ENCODE measurements around the gene NTN4. TPM values are rescaled to one million over a fixed set of nuclear protein-coding genes. Genes with fewer than 3 reads are reported as not detected.

Gene NTN4
- total RNA-seq, 6 experiments from 2014 or later: 51.3 to 117 (median 101) TPM

GRCh38 chr12:95651681-95652080, 138.9 kb downstream of the NTN4 start:
- Mint-ChIP-seq H3K4me3 (no peak overlapping the region), H3K4me1 (ENCODE audit: low read depth) (peaks cover 60% of the 10 kb centered on the region), H3K27me3 (ENCODE audit: insufficient read depth) (peaks cover 3% of the 10 kb centered on the region), H3K36me3 (ENCODE audit: low read depth) (peaks cover 5% of the 10 kb centered on the region), H3K9me3 (peaks cover 5% of the 10 kb centered on the region), H3K27ac (no peak overlapping the region)
- TF ChIP-seq, protein P1, sequence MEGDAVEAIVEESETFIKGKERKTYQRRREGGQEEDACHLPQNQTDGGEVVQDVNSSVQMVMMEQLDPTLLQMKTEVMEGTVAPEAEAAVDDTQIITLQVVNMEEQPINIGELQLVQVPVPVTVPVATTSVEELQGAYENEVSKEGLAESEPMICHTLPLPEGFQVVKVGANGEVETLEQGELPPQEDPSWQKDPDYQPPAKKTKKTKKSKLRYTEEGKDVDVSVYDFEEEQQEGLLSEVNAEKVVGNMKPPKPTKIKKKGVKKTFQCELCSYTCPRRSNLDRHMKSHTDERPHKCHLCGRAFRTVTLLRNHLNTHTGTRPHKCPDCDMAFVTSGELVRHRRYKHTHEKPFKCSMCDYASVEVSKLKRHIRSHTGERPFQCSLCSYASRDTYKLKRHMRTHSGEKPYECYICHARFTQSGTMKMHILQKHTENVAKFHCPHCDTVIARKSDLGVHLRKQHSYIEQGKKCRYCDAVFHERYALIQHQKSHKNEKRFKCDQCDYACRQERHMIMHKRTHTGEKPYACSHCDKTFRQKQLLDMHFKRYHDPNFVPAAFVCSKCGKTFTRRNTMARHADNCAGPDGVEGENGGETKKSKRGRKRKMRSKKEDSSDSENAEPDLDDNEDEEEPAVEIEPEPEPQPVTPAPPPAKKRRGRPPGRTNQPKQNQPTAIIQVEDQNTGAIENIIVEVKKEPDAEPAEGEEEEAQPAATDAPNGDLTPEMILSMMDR (IDR thresholded peaks at IDR 0.05): no peak
- no peak for DNase-seq

DNA sequence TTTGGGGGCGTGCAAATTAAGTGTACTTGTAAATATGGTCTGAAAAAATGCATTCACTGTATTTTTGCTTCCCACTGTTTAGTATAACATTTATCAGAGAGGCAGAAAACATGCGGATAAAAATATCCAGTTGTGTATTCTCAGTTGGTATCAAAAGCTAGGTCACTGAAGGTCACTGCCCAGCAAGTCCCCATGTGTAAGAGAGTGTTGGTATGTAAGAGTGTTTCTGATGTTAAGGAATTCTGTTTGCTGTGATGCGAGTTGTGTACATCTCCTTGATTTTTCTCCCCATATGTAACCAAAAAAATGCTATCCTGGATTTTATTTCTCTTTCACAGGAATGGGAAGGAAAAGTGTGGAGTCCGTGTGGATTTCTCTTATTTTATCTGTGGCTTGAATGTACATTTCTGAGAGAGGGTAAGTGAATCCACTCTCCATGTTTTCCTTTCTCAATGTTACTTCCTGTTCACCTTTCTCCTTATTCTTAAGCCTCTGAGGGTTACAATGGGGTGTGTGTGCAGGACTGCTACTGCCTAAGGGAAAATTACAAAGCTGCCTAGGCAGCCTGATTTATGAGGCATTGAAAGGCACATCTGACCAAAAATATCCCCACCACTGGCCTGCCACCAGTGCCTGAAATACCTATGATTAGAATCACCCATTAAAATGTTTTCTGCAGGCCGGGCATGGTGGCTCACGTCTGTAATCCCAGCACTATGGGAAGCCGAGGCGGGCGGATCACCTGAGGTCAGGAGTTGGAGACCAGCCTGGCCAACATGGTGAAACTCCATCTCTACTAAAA, 141.4 kb downstream of the NTN4 start:
- peak overlapping the region; percentile 91 for H3K27ac Mint-ChIP-seq
- DNase-seq: peak; percentile 93
- H3K4me3 Mint-ChIP-seq: peak overlapping the region; percentile 55
- TF ChIP-seq, protein P1 (IDR thresholded peaks at IDR 0.05): no peak
- peaks cover 5% of the 10 kb centered on the region for H3K27me3 Mint-ChIP-seq (ENCODE audit: insufficient read depth)
- peaks cover 62% of the 10 kb centered on the region for H3K4me1 Mint-ChIP-seq (ENCODE audit: low read depth)
- peaks cover under 1% of the 10 kb centered on the region for H3K9me3 Mint-ChIP-seq
- peaks cover 1% of the 10 kb centered on the region for H3K36me3 Mint-ChIP-seq (ENCODE audit: low read depth)

DNA sequence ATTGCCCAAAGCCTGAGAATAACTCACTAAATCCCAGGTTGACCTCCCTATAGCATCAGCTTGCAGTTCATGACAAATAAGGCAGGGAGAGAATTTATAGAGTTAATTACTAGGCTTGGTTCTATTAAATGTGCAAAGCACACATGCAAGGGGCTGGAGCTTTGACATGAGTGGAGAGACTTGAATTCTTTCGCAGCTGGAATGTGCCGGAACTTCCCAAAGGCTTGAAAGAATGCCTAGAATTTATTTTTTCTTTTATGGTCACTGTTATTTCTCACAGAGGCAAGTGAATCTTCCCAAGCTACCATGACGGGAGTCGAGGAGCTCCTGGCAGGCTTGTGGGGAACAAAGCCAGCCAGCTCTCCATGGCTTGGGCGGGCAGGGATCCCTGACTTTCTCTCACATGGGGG, 143.8 kb downstream of the NTN4 start:
- Mint-ChIP-seq H3K36me3 (ENCODE audit: low read depth) (no peaks in the 10 kb centered on the region), H3K27ac (peak overlapping the region; percentile 94), H3K9me3 (no peaks in the 10 kb centered on the region), H3K27me3 (ENCODE audit: insufficient read depth) (peaks cover 5% of the 10 kb centered on the region), H3K4me1 (ENCODE audit: low read depth) (peaks cover 56% of the 10 kb centered on the region), H3K4me3 (peak overlapping the region; percentile 18; the same call in 1 of the 2 replicates)
- DNase-seq: peak; percentile 87
- TF ChIP-seq, protein P1 (IDR thresholded peaks at IDR 0.05): no peak

DNA sequence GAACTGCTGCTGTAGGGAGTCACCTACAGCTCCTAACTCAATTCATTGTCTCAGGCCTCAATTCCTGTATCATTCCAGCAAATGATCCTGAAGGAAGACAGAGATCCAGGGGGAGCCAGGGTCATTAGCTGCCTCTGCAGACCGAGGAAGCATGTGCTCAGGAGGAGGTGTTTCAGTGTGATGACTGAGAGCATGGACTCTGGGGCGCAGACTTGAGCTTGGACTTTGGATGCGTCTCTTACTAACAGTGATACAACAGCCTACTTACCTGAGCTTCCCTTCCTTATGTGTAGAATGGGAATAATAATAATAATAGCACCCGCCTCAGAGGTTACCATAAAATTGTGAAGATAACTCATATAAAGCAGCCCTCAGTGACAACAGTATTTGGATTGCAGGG, 147.3 kb downstream of the NTN4 start:
- H3K4me3 Mint-ChIP-seq: no peak overlapping the region

DNA sequence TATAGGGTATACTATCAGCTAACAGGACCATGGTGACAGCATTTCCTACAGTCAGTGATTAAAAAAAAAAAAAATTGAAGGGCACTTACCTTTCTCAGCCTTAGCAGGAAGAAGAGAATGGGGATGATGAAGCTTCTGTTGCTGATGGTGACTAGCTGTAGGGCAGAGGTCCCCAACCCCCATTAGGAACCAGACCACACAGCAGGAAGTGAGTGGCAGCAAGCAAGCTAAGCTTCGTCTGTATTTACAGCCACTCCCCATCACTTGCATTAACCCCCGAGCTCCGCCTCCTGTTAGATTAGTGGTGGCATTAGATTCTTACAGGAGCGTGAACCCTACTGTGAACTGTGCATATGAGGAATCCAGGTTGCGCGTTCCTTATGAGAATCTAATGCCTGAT, 148.0 kb downstream of the NTN4 start:
- Mint-ChIP-seq H3K9me3 (peaks cover 3% of the 10 kb centered on the region; the same call in 1 of the 2 replicates), H3K4me3 (no peak overlapping the region), H3K36me3 (ENCODE audit: low read depth) (peaks cover 6% of the 10 kb centered on the region), H3K27me3 (ENCODE audit: insufficient read depth) (peaks cover 4% of the 10 kb centered on the region; the same call in 1 of the 2 replicates), H3K27ac (no peak overlapping the region), H3K4me1 (ENCODE audit: low read depth) (peaks cover 55% of the 10 kb centered on the region)
- no peak for DNase-seq
- TF ChIP-seq, protein P1 (IDR thresholded peaks at IDR 0.05): no peak

More for the DNA sequence above, 147.3 kb downstream of the NTN4 start:
- no peak for DNase-seq
- H3K27ac Mint-ChIP-seq: no peak overlapping the region
- TF ChIP-seq, protein P1 (IDR thresholded peaks at IDR 0.05): no peak
- peaks cover 4% of the 10 kb centered on the region; the same call in 1 of the 2 replicates for H3K27me3 Mint-ChIP-seq (ENCODE audit: insufficient read depth)
- H3K4me1 Mint-ChIP-seq (ENCODE audit: low read depth): peaks cover 55% of the 10 kb centered on the region
- no peaks in the 10 kb centered on the region for H3K9me3 Mint-ChIP-seq
- H3K36me3 Mint-ChIP-seq (ENCODE audit: low read depth): peaks cover under 1% of the 10 kb centered on the region
